IMR-90 (cell line): Measurements from ENCODE around the gene CEP83. TPM values are rescaled to one million over a fixed set of nuclear protein-coding genes. Genes with fewer than 3 reads are reported as not detected.

Source experiments
- ATAC-seq: fragments of 200-7000 bp; cut with Tn5 transposase; 2 replicates; pipeline ENCODE4 v1.9.1; 2020; ENCODE audit warnings: low read depth, mild to moderate bottlenecking, moderate library complexity
- BruUV-seq: library from RNA; stranded (reverse); fragments of 400-500 nt; replicated peaks from 2 replicates; lab custom pipeline; 2021; lab: Mats Ljungman, UMichigan
- CTCF ChIA-PET: fragments of 300-600 bp; formaldehyde crosslinking; extraction: SDS; loops from one replicate; lab custom pipeline; 2021; ENCODE audit warnings: antibody characterized with exemption; lab: Yijun Ruan, JAX
- POLR2A ChIA-PET: fragments of 300-600 bp; sonication (Branson Sonifier 250); formaldehyde crosslinking; loops from one replicate; lab custom pipeline; 2022; ENCODE audit warnings: antibody characterized with exemption; ENCODE audit not compliant: unreplicated experiment; lab: Charles Lee
- DNase-seq: peaks from one replicate; pipeline ENCODE4 v3.0.0; 2013
- H2AFZ ChIP-seq: replicated peaks from 2 replicates; pipeline ENCODE3; 2013; ENCODE audit warnings: low read length, mild to moderate bottlenecking; ENCODE audit not compliant: poor library complexity
- H2AK5ac ChIP-seq: 2 replicates; pipeline ENCODE4 v1.6.1; 2013; ENCODE audit warnings: low read depth, low read length, inconsistent platforms
- H2AK9ac ChIP-seq: replicated peaks from 2 replicates; pipeline ENCODE3; 2013; ENCODE audit warnings: mild to moderate bottlenecking, low read depth, low read length, moderate library complexity; ENCODE audit not compliant: poor library complexity
- H2BK120ac ChIP-seq: 2 replicates; pipeline ENCODE4 v1.6.1; 2013; ENCODE audit warnings: low read depth, low read length, inconsistent platforms
- H2BK15ac ChIP-seq: 3 replicates; pipeline ENCODE4 v1.6.1; 2013; ENCODE audit warnings: low read depth, low read length, inconsistent platforms
- H2BK20ac ChIP-seq: 2 replicates; pipeline ENCODE4 v1.6.1; 2013; ENCODE audit warnings: low read depth, mild to moderate bottlenecking, inconsistent platforms, low read length, moderate library complexity
- H2BK5ac ChIP-seq: 2 replicates; pipeline ENCODE4 v1.6.1; 2013; ENCODE audit warnings: mild to moderate bottlenecking, low read depth, low read length, inconsistent platforms; ENCODE audit not compliant: poor library complexity, severe bottlenecking
- H3K14ac ChIP-seq: replicated peaks from 2 replicates; pipeline ENCODE4 v1.6.1; 2013; ENCODE audit warnings: low read depth, low read length, inconsistent platforms
- H3K18ac ChIP-seq: 2 replicates; pipeline ENCODE4 v1.6.1; 2013; ENCODE audit warnings: low read depth, low read length, control low read depth
- H3K23ac ChIP-seq: 2 replicates; pipeline ENCODE4 v1.6.1; 2013; ENCODE audit warnings: low read depth, low read length, inconsistent platforms
- H3K27ac ChIP-seq: 2 replicates; pipeline ENCODE4 v1.5.1; 2013; ENCODE audit warnings: mild to moderate bottlenecking, control low read depth, low read length; ENCODE audit not compliant: insufficient read depth
- H3K27me3 ChIP-seq: 2 replicates; pipeline ENCODE4 v1.6.1; 2013; ENCODE audit warnings: low read length; ENCODE audit not compliant: control insufficient read depth, insufficient read depth
- H3K36me3 ChIP-seq: 2 replicates; pipeline ENCODE4 v1.6.1; 2013; ENCODE audit warnings: low read length, mixed read lengths; ENCODE audit not compliant: control insufficient read depth, insufficient read depth
- H3K4ac ChIP-seq: 2 replicates; pipeline ENCODE4 v1.6.1; 2013; ENCODE audit warnings: low read depth, low read length, inconsistent platforms
- H3K4me1 ChIP-seq: 2 replicates; pipeline ENCODE4 v1.6.1; 2013; ENCODE audit warnings: low read length, mixed read lengths; ENCODE audit not compliant: control insufficient read depth, insufficient read depth
- H3K4me2 ChIP-seq: 2 replicates; pipeline ENCODE4 v1.6.1; 2013; ENCODE audit warnings: low read depth, mild to moderate bottlenecking, control low read depth, low read length, moderate library complexity
- H3K4me3 ChIP-seq: 2 replicates; pipeline ENCODE4 v1.5.1; 2013; ENCODE audit warnings: low read depth, mild to moderate bottlenecking, control low read depth, low read length, moderate library complexity; ENCODE audit not compliant: insufficient read depth
- H3K56ac ChIP-seq: 2 replicates; pipeline ENCODE4 v1.6.1; 2013; ENCODE audit warnings: low read length, inconsistent platforms; ENCODE audit not compliant: insufficient read depth; ENCODE audit errors: extremely low read depth
- H3K79me1 ChIP-seq, 2 experiments: 2 replicates each; pipeline ENCODE4 v1.6.1; 2013; ENCODE audit warnings: low read length in 2 of 2, inconsistent platforms in 1 of 2, low read depth in 1 of 2
- H3K9ac ChIP-seq: 2 replicates; pipeline ENCODE4 v1.6.1; 2013; ENCODE audit warnings: low read depth, low read length, control low read depth
- H3K9me1 ChIP-seq: 2 replicates; pipeline ENCODE4 v1.6.1; 2013; ENCODE audit warnings: low read length, inconsistent platforms; ENCODE audit not compliant: insufficient read depth
- H3K9me3 ChIP-seq: 2 replicates; pipeline ENCODE4 v1.6.1; 2013; ENCODE audit warnings: low read length; ENCODE audit not compliant: control insufficient read depth, insufficient read depth
- H4K20me1 ChIP-seq: 2 replicates; pipeline ENCODE4 v1.6.1; 2013; ENCODE audit warnings: low read length, inconsistent platforms; ENCODE audit not compliant: insufficient read depth
- H4K5ac ChIP-seq: 2 replicates; pipeline ENCODE4 v1.6.1; 2013; ENCODE audit warnings: mild to moderate bottlenecking, low read depth, low read length, control low read depth
- H4K8ac ChIP-seq, 2 experiments: 2 replicates each; pipeline ENCODE4 v1.6.1; 2013; ENCODE audit warnings: low read depth in 2 of 2, low read length in 2 of 2, control low read depth in 1 of 2, inconsistent platforms in 1 of 2
- H4K91ac ChIP-seq: 2 replicates; pipeline ENCODE4 v1.6.1; 2013; ENCODE audit warnings: low read depth, low read length, inconsistent platforms; ENCODE audit not compliant: insufficient read depth
- CTCF ChIP-seq: conservative IDR thresholded peaks from 2 replicates; pipeline ENCODE4 v1.5.1; 2012; ENCODE audit warnings: mild to moderate bottlenecking, low read depth, low read length, improper control_type of control experiment
- RCOR1 ChIP-seq: IDR thresholded peaks from 2 replicates; pipeline ENCODE4 v1.6.1; 2012; ENCODE audit warnings: mild to moderate bottlenecking, low read length, improper control_type of control experiment; ENCODE audit not compliant: insufficient replicate concordance
- WGBS, 2 experiments: methylation state at CpG; one replicate each; pipeline versions ENCODE4 v1.1.5 to v1.1.7; 2013; ENCODE audit warnings: missing lambda C conversion rate in 2 of 2; ENCODE audit not compliant: insufficient read length in 1 of 2; ENCODE audit errors: extremely low coverage in 2 of 2; 5-methylcytosine and 5-hydroxymethylcytosine counted together
- dilution Hi-C: fragments of 300-500 bp; cut with HindIII; formaldehyde crosslinking; loops from one replicate; pipeline ENCODE4 v1.14.3; 2018; ENCODE audit warnings: low sequenced_read_pairs; ENCODE audit not compliant: unreplicated experiment
- in situ Hi-C: fragments of 300-500 bp; cut with MboI; formaldehyde crosslinking; loops from 3 replicates; pipeline ENCODE4 v1.14.3; 2019; ENCODE audit warnings: low sequenced_read_pairs, inconsistent platforms, mixed read lengths
- intact Hi-C: fragments of 100-400 bp; cut with micrococcal nuclease; formaldehyde crosslinking; loops from 2 replicates; pipeline ENCODE4 v1.10.0; 2022
- polyA plus RNA-seq, 3 experiments: library from polyadenylated mRNA; depleted of rRNA; stranded (reverse); fragments of >200 nt; gene quantifications; 2 replicates each; pipeline ENCODE4 v1.2.3, GENCODE V29; 2012; ENCODE audit warnings: low replicate concordance in 1 of 3
- total RNA-seq: library from RNA; depleted of rRNA; stranded (reverse); fragments of >200 nt; gene quantifications from 2 replicates; pipeline ENCODE4 v1.2.3, GENCODE V29; 2012
- TF ChIP-seq, protein P1 (sequence below): fragments of 150-350 bp; IDR thresholded peaks from 2 replicates; pipeline ENCODE4 v1.6.1; 2016; ENCODE audit warnings: low read depth, mild to moderate bottlenecking, low read length, moderate library complexity, borderline replicate concordance

The CEP83 gene
- total and polyA plus RNA-seq, 2 of the 4 experiments (the other 2 are of a cell fraction): 3.9 to 8.9 TPM

GRCh38 chr12:94469522-94469921 is 9.9 kb upstream of the CEP83 start:
- no peaks in the 10 kb centered on the region for H3K36me3 ChIP-seq

More at GRCh38 chr12:94469522-94469921, 9.9 kb upstream of the CEP83 start:
- no peak overlapping the region for H3K23ac ChIP-seq
- POLR2A ChIA-PET: no interaction called here
- H3K9ac ChIP-seq: no peak overlapping the region
- no peak for ATAC-seq
- in situ Hi-C loops: no loop called here
- WGBS, 2 experiments: 80% methylated on average over 1 of the region's 8 CpGs; no CpG with 5 or more reads in 1 of the 2 experiments
- H3K27ac ChIP-seq: no peak overlapping the region
- dilution Hi-C loops: no loop called here
- CTCF ChIA-PET: no interaction called here
- no peak overlapping the region for H3K56ac ChIP-seq
- H3K18ac ChIP-seq: no peak overlapping the region
- intact Hi-C loops: no loop called here
- H4K91ac ChIP-seq: no peak overlapping the region
- no peaks in the 10 kb centered on the region; the same call in none of the 2 replicates for H3K27me3 ChIP-seq
- no TSS peak for BruUV-seq
- no peak overlapping the region for H3K4me3 ChIP-seq
- no peak overlapping the region for H2BK15ac ChIP-seq
- TF ChIP-seq, protein P1, sequence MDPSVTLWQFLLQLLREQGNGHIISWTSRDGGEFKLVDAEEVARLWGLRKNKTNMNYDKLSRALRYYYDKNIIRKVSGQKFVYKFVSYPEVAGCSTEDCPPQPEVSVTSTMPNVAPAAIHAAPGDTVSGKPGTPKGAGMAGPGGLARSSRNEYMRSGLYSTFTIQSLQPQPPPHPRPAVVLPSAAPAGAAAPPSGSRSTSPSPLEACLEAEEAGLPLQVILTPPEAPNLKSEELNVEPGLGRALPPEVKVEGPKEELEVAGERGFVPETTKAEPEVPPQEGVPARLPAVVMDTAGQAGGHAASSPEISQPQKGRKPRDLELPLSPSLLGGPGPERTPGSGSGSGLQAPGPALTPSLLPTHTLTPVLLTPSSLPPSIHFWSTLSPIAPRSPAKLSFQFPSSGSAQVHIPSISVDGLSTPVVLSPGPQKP: no peak
- no peak for TF ChIP-seq CTCF
- no peak for TF ChIP-seq RCOR1
- no peak overlapping the region for H3K4me2 ChIP-seq
- no peaks in the 10 kb centered on the region for H3K79me1 ChIP-seq
- H2AFZ ChIP-seq: no peak overlapping the region
- H2AK5ac ChIP-seq: no peak overlapping the region
- no peak overlapping the region for H3K4ac ChIP-seq
- H4K8ac ChIP-seq: no peak overlapping the region
- no peak for DNase-seq
- H3K14ac ChIP-seq: no peak overlapping the region
- no peaks in the 10 kb centered on the region for H3K9me3 ChIP-seq
- no peak overlapping the region for H2AK9ac ChIP-seq
- H4K5ac ChIP-seq: no peak overlapping the region
- no peak overlapping the region for H2BK120ac ChIP-seq
- H2BK20ac ChIP-seq: no peak overlapping the region
- H3K9me1 ChIP-seq: no peaks in the 10 kb centered on the region
- no peak overlapping the region for H2BK5ac ChIP-seq
- no peaks in the 10 kb centered on the region for H4K20me1 ChIP-seq
- H3K4me1 ChIP-seq: no peaks in the 10 kb centered on the region
